GM21381 (cell line): ENCODE measurements around the gene HES1.
"Not testable (repeated sequence)": the region's sequence is repeated elsewhere in the genome, so short reads cannot be mapped to it uniquely, and the experiment has no call there.

Experiments
- ATAC-seq: cut with Tn5 transposase; IDR thresholded peaks from one replicate; pipeline ENCODE4 v1.9.1; 2021; ENCODE audit warnings: mild to moderate bottlenecking, moderate library complexity; ENCODE audit not compliant: unreplicated experiment

HES1 gene

DNA sequence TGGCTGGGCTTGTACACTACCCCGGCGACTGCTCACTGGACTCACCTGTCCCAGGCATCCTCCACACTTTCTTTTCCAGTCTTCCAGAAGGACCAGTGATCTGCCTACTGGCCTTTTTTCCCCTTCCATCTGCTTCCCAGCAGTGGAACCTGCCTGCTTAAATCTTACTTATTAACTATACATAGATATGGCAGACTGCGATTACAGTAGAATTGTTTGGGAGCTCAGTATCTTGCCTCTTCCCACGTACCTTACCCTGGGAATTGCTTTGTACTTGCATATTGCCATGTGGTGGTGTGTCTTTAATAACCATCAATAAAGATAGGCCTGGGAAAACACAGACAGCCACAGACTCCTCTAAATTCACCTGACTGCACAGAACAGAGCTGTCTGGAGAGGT is 11.8 kb upstream of the HES1 start:
- no peak for ATAC-seq

GRCh38 chr3:194125442-194125841 is 10.5 kb upstream of the HES1 start:
- no peak for ATAC-seq

DNA sequence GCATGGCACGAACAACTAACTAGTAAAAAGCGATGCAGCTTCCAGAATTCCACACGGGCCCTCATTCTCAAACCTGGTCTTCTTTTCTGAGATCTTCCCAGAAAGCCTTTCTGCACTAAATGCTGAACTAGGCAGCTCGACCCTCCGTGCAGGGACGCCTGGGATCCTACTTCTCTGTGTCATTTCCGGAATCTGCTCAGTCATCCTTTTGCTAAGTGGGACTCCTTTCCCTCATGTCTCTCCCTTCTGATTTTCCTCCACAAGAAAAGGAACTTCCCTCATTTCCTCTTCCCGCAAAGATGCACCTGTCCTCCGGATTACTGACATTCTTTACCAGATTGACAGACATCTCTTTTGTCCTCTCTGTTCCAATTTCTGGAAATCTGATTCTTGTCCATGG is 9.2 kb upstream of the HES1 start:
- no peak for ATAC-seq

DNA sequence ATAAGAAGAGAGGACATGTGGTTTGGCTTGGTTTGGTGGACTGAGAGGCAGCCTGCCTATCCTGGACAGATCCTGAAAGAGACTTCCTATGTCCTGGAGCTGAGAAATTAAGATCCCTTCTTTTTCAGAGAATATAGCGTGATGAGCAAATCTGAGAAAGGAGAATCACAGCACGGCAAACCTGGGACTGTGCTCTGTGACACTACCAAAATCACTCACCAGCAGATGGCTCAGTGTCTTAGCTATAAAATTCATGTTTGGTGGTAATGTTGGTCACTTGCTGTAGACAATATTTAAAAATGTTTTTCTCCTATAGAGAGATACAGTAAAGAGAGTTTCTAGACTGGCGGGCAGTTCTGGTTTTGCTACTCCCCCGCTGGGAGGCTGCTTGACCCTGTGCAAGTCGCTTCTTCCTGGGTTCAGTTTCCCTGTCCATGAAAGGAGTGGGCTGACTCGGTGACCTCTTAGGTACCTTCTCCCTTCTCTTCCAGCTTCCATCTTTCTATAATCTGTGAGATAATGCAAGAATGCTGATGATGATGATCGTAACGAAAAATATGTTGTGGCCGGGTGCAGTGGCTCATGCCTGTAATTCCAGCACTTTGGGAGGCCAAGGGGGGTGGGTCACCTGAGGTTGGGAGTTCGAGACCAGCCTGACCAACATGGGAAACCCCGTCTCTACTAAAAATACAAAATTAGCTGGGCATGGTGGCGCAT is 7.6 kb upstream of the HES1 start:
- no peak for ATAC-seq

DNA sequence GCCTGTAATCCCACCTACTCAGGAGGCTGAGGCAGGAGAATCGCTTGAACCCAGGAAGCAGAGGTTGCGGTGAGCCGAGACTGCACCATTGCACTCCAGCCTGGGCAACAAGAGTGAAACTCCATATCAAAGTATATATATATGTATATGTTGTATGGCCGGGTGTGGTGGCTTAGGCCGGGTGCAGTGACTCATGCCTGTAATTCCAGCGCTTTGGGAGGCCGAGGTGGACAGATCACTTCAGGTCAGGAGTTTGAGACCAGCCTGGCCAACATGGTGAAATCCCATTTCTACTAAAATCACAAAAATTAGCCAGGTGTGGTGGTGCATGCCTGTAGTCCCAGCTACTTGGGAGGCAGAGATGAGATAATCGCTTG is 7.0 kb upstream of the HES1 start:
- ATAC-seq = not testable (repeated sequence)

DNA sequence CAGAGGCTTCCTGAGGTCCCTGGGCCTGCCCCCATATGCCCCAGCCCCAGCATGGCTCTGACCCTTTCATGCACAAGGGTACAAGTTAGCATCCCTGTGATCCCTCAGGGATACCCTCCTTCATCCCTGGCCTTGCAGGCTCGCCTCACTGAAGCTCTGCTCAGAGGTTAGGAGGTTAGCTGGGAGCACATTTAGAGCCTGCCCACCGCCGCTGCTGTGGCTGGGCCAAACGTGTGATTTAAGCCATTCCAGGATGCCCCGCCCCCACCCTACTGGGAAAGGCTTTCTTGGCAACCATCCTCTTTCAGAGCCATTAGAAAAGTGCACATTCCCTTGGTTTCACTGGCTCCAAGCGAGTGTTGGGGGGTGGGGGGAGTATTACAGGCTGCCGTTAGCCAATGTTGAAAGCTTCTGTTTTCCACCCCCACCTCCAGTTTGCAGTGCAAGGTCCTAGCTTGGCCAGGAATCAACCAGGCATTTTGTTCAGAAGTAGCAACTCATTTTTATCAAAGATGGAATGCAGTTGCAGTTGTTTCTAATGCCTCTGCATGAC is 6.3 kb upstream of the HES1 start:
- ATAC-seq = no peak

DNA sequence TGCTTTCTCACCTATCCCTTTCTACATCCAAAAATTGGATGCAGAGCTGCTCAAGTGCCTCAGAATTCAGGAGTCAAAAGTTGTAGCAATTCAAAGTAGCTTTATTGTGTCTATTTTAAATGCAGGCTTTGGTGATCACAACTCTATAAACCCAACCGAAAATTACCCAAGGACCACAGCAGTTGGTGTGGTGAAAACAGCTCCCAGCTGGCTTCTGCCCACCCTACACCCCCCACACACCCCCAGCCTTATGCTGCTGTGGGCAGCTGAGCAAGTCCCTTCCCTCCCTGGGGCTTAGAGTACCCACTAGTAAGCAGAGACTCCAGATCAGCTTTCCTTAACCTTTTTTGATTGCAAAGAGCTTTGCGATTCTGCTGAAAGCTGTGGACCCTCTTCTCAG is 5.8 kb upstream of the HES1 start:
- ATAC-seq = no peak

DNA sequence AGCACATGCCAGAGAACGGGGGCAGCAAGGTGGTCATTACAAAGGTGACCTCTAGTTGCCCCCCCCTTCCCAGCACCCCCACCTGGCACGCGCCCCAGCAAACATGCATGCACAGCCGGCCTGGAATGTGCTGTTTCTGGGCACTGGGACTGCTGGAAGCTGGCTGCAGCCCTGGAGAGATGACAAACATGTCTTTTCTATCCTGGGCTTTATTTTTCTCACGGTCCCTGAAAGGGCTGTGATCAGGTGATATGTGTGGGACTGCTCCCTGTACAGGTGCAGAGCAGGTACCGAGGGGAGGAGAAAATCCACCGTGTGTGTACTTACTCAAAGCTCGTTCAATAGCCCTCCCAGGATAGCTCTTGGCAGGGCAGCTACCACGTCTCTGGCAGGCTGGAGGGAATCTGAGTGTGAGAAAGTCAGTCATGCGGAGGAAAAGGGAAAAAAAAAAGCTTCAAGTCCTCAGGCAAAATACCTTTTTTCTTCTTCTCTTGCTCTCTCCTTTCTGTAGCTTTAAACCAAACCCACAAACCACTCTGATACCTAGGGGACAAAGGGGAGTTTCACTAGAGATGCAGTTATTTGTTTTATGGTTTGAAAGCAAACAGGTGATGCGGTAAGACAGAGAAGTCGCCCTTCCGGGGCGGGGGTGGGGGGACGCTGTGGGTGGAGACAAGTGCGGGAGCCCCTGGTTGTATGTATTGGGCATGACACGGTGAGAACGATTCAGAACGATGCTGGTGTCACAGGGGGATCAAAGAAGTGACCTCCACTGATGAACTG is 5.0 kb upstream of the HES1 start:
- ATAC-seq = peak; percentile 46

GRCh38 chr3:194132465-194133286 is 3.3 kb upstream of the HES1 start:
- ATAC-seq = no peak

GRCh38 chr3:194133661-194134230 is 2.2 kb upstream of the HES1 start:
- no peak for ATAC-seq

DNA sequence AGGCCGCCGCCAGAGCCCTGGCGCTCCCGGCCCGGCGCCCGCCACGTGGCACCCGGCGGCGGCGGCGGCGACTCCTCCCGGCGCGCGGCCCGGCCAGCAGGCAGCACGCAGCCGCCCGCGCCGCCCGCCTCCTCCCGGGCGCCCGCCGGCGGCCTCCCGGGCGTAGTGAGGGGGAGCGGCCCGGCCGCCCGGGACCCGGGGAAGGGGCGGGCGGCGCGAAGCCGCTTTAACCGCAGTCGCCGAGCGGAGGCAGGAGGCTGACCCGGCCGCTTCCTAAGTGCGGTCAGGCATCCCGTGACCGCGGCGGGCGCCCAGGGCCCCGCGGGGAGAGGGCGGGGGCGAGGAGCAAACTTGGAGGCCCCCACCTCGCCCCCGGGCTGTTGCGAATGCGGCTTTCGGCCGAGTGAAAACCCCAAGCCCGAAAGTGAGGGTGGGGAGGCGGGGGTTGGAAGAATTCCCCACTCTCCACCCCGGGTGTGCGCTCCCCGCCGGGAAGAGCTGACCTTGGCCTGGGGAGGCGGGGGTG is 1.7 kb upstream of the HES1 start:
- peak; percentile 14 for ATAC-seq

DNA sequence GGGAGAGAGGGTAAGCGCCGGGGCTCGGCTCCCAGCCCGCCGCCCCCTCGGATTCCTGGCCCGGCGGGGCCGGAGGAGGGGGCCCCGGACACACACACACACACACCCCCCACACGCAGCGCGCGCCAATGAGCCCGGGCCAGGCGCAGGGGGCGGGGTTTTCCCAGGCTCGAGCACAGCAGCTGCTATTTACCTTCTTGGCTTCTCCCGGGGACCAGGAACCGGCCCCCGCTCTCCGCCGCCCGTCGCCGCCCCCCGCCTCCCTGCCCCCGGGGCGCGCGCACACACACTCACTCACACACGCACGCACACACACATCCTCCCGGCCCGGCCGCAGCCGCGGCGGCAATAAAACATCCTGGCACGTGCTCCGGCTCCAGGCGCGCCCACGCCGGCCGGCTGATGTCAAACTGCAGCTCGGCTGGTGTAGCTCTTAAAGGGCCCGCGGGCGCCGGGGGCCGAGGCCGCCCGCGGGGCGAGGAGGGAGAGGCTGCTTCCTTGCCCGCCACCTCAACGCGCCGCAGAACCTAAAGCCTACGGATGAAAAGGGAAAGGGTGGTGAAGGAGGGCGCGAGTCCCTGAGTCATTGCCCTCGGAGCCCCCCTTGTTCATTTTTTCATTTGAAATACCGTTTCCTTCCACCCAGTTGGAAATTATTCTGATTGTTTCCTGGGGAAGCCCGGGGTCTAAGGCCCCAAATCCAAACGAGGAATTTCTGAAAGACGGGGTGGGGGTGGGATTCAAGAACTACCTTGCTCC is 1.0 kb upstream of the HES1 start:
- ATAC-seq = peak; percentile 35

DNA sequence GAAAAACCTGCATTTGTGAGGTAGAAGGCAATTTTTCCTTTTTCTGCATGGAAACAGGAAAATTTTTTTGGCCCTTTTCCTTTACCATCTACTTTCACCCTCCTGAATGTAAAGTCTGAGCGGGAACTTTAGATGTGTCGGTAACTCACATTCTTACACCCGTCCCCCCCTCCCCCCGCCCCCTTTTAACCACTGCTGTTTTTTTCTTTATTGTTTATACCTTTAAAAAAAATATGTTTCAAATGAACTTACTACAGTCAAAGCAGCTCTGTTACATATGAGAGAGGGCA is 487 bp upstream of the HES1 start:
- no peak for ATAC-seq

GRCh38 chr3:194136519-194137007 is 615 bp downstream of the HES1 start:
- no peak for ATAC-seq

- no peak for ATAC-seq
Observed at GRCh38 chr3:194137008-194137505, 1.1 kb downstream of the HES1 start.

- ATAC-seq = peak; percentile 28
Observed at GRCh38 chr3:194137506-194138474, 1.8 kb downstream of the HES1 start.

DNA sequence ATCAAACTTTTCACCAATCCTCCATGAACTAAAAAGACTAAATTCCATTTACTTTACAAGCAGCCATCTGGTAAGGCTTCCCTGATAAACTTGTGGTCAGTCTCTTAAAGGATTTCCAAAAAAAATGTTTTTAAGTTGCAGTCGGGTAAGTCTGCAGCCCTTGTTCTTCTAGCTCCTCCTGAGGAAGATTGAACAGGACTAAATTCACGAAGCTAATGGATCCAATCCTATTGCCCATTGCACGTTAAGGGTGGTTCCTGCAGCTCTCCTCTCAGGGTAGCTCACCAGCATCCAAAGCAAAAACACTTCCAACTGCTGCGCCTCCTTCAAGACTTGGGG is 2.8 kb downstream of the HES1 start:
- ATAC-seq = no peak

DNA sequence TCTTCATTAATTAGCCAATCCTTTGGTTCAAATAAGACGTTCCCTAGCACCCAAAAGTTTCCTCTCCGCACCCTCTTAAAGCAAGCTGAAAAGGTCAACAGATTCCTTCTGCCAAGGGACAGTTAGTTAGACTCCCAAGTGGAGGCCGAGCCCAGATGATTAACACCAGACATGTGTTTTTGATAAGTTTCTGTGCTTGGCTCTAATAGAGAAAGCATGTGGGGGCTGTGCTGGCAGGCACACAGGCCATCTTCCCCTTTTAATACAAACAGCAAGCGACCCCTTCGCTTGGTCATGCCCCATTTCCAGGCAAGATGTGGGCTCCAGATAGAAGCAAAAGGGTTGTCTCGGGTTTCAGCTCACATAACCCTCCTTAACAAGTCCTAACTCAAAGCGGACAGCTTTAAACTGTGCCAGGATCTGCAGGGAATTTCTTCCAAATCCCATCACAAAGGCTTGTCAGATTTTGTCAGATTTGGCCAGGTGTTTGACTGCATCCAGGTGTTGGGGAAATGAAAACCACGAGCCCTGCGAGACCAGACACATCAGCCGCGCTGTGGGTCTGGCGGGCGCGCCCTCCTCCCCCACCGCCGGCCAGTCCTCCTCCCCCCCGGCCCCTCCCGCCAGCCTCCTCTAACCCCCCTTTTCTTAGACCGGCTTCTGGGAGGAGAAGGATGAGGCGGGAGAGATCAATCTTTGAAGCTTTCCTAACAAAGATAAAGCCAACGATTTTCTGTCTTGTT is 3.3 kb downstream of the HES1 start:
- no peak for ATAC-seq
